Measurements from ENCODE around the gene MAP3K19.

Gene MAP3K19

DNA sequence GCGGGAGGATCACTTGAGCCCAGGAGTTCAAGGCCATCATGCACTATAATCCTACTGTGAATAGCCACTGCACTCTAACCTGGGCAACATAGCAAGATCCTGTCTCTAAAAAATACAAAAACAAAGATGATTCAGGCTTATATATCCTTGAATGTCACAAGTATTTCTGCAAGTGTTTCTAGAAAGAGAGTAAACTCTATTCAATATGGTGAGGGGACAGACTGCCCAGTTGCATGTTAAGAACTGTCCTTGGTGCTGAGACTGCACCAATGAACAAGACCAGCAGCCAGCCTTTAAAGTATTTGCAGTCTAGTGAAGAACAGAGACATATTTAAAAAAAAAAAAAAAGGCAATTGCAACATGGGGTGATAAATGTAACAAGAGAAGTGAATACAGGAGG, 16.4 kb downstream of the MAP3K19 start:
- no peak overlapping the region for H3K4me3 ChIP-seq (ENCODE audit: low read length)
- H3K9me2 ChIP-seq (replicated peaks; ENCODE audit: control insufficient read depth, low read length): no peaks in the 10 kb centered on the region
- H3F3A ChIP-seq (ENCODE audit: control insufficient read depth, insufficient read depth): no peaks in the 10 kb centered on the region
- H3K4me1 ChIP-seq (ENCODE audit: control insufficient read depth, low read length): no peaks in the 10 kb centered on the region
- no peaks in the 10 kb centered on the region for H3K36me3 ChIP-seq (ENCODE audit: control insufficient read depth, low read length)
- H3K4me2 ChIP-seq (ENCODE audit: low read length): no peak overlapping the region
- no peaks in the 10 kb centered on the region for H3K79me2 ChIP-seq (ENCODE audit: control insufficient read depth, low read length)
- H3K27ac ChIP-seq (ENCODE audit: low read depth, low read length): no peak overlapping the region
- no peaks in the 10 kb centered on the region for H3K9me3 ChIP-seq (ENCODE audit: control insufficient read depth, insufficient read depth, low read length)
- no peaks in the 10 kb centered on the region for H3K27me3 ChIP-seq (ENCODE audit: control insufficient read depth, low read length)
- TF ChIP-seq, protein P1, sequence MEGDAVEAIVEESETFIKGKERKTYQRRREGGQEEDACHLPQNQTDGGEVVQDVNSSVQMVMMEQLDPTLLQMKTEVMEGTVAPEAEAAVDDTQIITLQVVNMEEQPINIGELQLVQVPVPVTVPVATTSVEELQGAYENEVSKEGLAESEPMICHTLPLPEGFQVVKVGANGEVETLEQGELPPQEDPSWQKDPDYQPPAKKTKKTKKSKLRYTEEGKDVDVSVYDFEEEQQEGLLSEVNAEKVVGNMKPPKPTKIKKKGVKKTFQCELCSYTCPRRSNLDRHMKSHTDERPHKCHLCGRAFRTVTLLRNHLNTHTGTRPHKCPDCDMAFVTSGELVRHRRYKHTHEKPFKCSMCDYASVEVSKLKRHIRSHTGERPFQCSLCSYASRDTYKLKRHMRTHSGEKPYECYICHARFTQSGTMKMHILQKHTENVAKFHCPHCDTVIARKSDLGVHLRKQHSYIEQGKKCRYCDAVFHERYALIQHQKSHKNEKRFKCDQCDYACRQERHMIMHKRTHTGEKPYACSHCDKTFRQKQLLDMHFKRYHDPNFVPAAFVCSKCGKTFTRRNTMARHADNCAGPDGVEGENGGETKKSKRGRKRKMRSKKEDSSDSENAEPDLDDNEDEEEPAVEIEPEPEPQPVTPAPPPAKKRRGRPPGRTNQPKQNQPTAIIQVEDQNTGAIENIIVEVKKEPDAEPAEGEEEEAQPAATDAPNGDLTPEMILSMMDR (IDR thresholded peaks at IDR 0.05; ENCODE audit: low read depth, low read length, poor library complexity, severe bottlenecking): no peak
- TF ChIP-seq EZH2phosphoT487 (IDR thresholded peaks at IDR 0.05; ENCODE audit: borderline replicate concordance, low read length): no peak
- H4K20me1 ChIP-seq (ENCODE audit: control insufficient read depth, insufficient read depth, low read depth, low read length): no peaks in the 10 kb centered on the region

DNA sequence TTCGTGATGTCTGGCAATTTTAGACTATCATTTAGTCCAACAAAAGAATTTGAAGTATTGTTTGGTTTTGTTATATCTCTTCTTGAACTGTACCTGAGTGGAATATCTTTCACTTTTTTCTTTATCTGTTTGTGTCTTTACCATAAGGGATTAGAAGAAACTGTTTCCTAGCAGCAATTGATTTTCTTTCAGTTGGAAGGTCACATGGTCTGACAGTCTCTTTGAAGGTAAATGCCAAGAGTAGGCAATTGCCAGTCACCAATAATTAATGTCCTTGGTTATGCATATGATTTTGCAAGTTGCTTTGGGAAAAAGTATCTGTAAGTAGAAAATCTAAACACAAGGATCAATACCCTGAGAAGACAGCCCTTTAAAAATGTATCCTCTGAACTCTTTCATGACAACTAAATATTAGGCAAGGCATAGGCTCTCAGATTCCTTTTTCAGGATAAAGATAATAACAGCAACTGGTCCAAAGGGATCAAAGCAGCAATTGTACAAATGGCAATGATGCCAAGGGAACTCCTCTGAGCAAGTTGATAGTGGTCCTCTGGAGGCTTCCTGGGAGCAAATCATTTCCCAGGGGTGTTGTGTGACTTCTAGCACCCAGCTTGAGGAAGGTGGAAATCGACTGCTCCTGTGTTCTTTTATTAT, 17.6 kb downstream of the MAP3K19 start:
- H3K4me2 ChIP-seq (ENCODE audit: low read length): no peak overlapping the region
- TF ChIP-seq, protein P1 (IDR thresholded peaks at IDR 0.05; ENCODE audit: low read depth, low read length, poor library complexity, severe bottlenecking): no peak
- TF ChIP-seq EZH2phosphoT487 (IDR thresholded peaks at IDR 0.05; ENCODE audit: borderline replicate concordance, low read length): no peak
- no peak overlapping the region for H3K4me3 ChIP-seq (ENCODE audit: low read length)
- H3K27me3 ChIP-seq (ENCODE audit: control insufficient read depth, low read length): no peaks in the 10 kb centered on the region
- H3F3A ChIP-seq (ENCODE audit: control insufficient read depth, insufficient read depth): no peaks in the 10 kb centered on the region
- H3K79me2 ChIP-seq (ENCODE audit: control insufficient read depth, low read length): no peaks in the 10 kb centered on the region
- H4K20me1 ChIP-seq (ENCODE audit: control insufficient read depth, insufficient read depth, low read depth, low read length): no peaks in the 10 kb centered on the region
- H3K4me1 ChIP-seq (ENCODE audit: control insufficient read depth, low read length): no peaks in the 10 kb centered on the region
- no peaks in the 10 kb centered on the region for H3K9me3 ChIP-seq (ENCODE audit: control insufficient read depth, insufficient read depth, low read length)
- H3K27ac ChIP-seq (ENCODE audit: low read depth, low read length): no peak overlapping the region
- no peaks in the 10 kb centered on the region for H3K36me3 ChIP-seq (ENCODE audit: control insufficient read depth, low read length)
- H3K9me2 ChIP-seq (replicated peaks; ENCODE audit: control insufficient read depth, low read length): no peaks in the 10 kb centered on the region

DNA sequence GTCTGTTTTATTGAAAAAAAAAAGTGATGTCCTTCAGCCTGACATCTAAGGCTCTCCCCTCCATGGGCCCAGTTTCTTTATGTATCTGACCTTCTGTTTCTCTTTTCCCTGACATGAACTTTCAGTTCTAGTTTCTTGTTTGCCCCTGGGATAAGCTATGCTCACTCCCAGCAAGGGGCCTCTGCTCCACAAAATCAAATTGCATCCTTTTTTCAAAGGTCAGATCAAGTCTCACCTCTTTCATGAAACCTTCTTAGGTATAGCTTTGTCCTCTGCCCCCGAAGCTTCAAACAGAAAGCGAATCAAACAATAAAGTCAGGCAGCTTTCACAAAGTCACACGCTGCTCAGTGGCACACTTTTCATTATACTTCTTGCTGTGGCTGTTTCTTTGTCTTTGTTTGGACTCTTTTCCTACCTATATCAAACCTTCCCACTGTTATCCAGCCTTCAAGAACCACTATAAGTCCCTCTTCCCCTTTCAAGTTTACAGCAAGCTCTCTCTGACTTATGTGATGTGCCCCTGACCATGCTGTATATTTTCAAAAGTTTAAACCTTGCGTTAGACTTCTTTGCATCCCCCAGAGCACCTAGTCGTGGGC, 23.3 kb downstream of the MAP3K19 start:
- Histone ChIP-seq H3K27me3 (ENCODE audit: control insufficient read depth, low read length) (no peaks in the 10 kb centered on the region), H3K9me3 (ENCODE audit: control insufficient read depth, insufficient read depth, low read length) (no peaks in the 10 kb centered on the region), H3K4me3 (ENCODE audit: low read length) (no peak overlapping the region), H3K36me3 (ENCODE audit: control insufficient read depth, low read length) (no peaks in the 10 kb centered on the region), H3F3A (ENCODE audit: control insufficient read depth, insufficient read depth) (no peaks in the 10 kb centered on the region), H3K27ac (ENCODE audit: low read depth, low read length) (no peak overlapping the region), H3K4me2 (ENCODE audit: low read length) (no peak overlapping the region), H4K20me1 (ENCODE audit: control insufficient read depth, insufficient read depth, low read depth, low read length) (no peaks in the 10 kb centered on the region), H3K4me1 (ENCODE audit: control insufficient read depth, low read length) (no peaks in the 10 kb centered on the region), H3K79me2 (ENCODE audit: control insufficient read depth, low read length) (no peaks in the 10 kb centered on the region), H3K9me2 (replicated peaks; ENCODE audit: control insufficient read depth, low read length) (no peaks in the 10 kb centered on the region)
- no peak for TF ChIP-seq EZH2phosphoT487 (IDR thresholded peaks at IDR 0.05; ENCODE audit: borderline replicate concordance, low read length)
- TF ChIP-seq, protein P1 (IDR thresholded peaks at IDR 0.05; ENCODE audit: low read depth, low read length, poor library complexity, severe bottlenecking): no peak

Data from DOHH2 (cell line).